Type B pancreatic cell (in vitro differentiated cells): ENCODE data around the gene DNM1L. TPM values are rescaled to one million over a fixed set of nuclear protein-coding genes. Genes with fewer than 3 reads are reported as not detected.

ENCODE experiments used
- DNase-seq: peaks from one replicate; pipeline ENCODE4 v3.0.0; 2021; ENCODE audit warnings: mixed read lengths; ENCODE audit not compliant: unreplicated experiment; ENCODE audit errors: extremely low spot score
- H3K27ac Mint-ChIP-seq: 2 replicates; pipeline ENCODE4 v1.8.0; 2021; ENCODE audit warnings: mild to moderate bottlenecking, mixed read lengths
- H3K27me3 Mint-ChIP-seq: 2 replicates; pipeline ENCODE4 v1.8.0; 2021; ENCODE audit warnings: mixed read lengths
- H3K36me3 Mint-ChIP-seq: 2 replicates; pipeline ENCODE4 v1.8.0; 2021; ENCODE audit warnings: mixed read lengths
- H3K4me1 Mint-ChIP-seq: one replicate; pipeline ENCODE4 v1.8.0; 2021; ENCODE audit warnings: mixed read lengths; ENCODE audit not compliant: unreplicated experiment
- H3K4me3 Mint-ChIP-seq: 2 replicates; pipeline ENCODE4 v1.8.0; 2021; ENCODE audit warnings: mild to moderate bottlenecking, mixed read lengths
- H3K9me3 Mint-ChIP-seq: 2 replicates; pipeline ENCODE4 v1.8.0; 2021; ENCODE audit warnings: mixed read lengths
- CTCF ChIP-seq: fragments of 200-600 bp; sonication (generic); conservative IDR thresholded peaks from 2 replicates; pipeline ENCODE4 v1.5.0; 2021; ENCODE audit warnings: antibody characterized with exemption, mild to moderate bottlenecking
- total RNA-seq: library from RNA; stranded (reverse); gene quantifications from 2 replicates; pipeline ENCODE4 v1.2.1, GENCODE V29; 2021; ENCODE audit warnings: low replicate concordance

DNM1L gene
- total RNA-seq, 1 donor from 2014 or later = 76.8 TPM

DNA sequence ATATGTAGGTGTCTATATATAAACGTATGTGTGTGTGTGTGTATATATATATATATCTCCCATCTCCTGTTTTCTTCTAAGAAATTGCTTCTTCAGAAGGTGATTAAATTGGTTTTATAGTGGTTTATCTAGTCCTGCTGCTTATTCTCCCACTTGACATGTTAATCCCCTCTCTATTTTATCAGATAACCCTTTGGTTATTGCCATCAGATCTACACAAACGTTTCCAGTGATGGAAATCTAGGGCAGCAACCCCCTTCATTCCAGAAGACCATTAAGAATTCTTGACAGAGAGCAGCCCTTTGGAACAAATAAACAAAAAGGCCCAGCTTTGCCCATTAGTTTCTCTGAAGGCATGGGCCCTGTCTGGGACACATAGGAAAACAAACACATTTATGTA, 110.8 kb downstream of the DNM1L start:
- Mint-ChIP-seq H3K36me3 (peaks cover 35% of the 10 kb centered on the region), H3K4me3 (no peak overlapping the region), H3K4me1 (no peaks in the 10 kb centered on the region), H3K27ac (no peak overlapping the region), H3K9me3 (no peaks in the 10 kb centered on the region), H3K27me3 (no peaks in the 10 kb centered on the region)
- no peak for DNase-seq
- TF ChIP-seq CTCF = no peak

- DNase-seq = no peak
- Mint-ChIP-seq H3K4me1 (no peaks in the 10 kb centered on the region), H3K4me3 (no peak overlapping the region), H3K27ac (no peak overlapping the region), H3K9me3 (no peaks in the 10 kb centered on the region), H3K27me3 (no peaks in the 10 kb centered on the region), H3K36me3 (peaks cover 36% of the 10 kb centered on the region)
- TF ChIP-seq CTCF = no peak
Observed at GRCh38 chr12:32794281-32794680, 115.2 kb downstream of the DNM1L start.

Other genes starting within 250 kb of the DNM1L start
- gene YARS2, start 76.6 kb downstream of the DNM1L start, total RNA-seq = 23.6 and 31.4 TPM in 2 replicates
- gene PKP2, start 217.5 kb downstream of the DNM1L start, total RNA-seq = 29.5 and 116 TPM in 2 replicates